Ishikawa (cell line): ENCODE measurements around the gene MN1.

Experiments
- CEBPB ChIP-seq: IDR thresholded peaks from 2 replicates; pipeline ENCODE4 v1.6.1; 2012
- CREB1 ChIP-seq: IDR thresholded peaks from 2 replicates; pipeline ENCODE4 v1.6.1; 2012; ENCODE audit warnings: low read depth
- EGR1 ChIP-seq: IDR thresholded peaks from 2 replicates; pipeline ENCODE4 v1.6.1; 2012
- EP300 ChIP-seq: IDR thresholded peaks from 2 replicates; pipeline ENCODE4 v1.6.1; 2012; ENCODE audit warnings: borderline replicate concordance
- FOXM1 ChIP-seq: IDR thresholded peaks from 2 replicates; pipeline ENCODE4 v1.6.1; 2012; ENCODE audit warnings: low read depth, borderline replicate concordance
- MAX ChIP-seq: IDR thresholded peaks from 2 replicates; pipeline ENCODE4 v1.6.1; 2012
- NFIC ChIP-seq: IDR thresholded peaks from 2 replicates; pipeline ENCODE4 v1.6.1; 2012
- RAD21 ChIP-seq: IDR thresholded peaks from 2 replicates; pipeline ENCODE4 v1.6.1; 2012; ENCODE audit warnings: low read depth
- REST ChIP-seq: IDR thresholded peaks from 2 replicates; pipeline ENCODE4 v1.6.1; 2012; ENCODE audit warnings: low read depth, mild to moderate bottlenecking
- TAF1 ChIP-seq: IDR thresholded peaks from 2 replicates; pipeline ENCODE4 v1.6.1; 2012; ENCODE audit warnings: low read depth, mild to moderate bottlenecking
- TCF12 ChIP-seq: IDR thresholded peaks from 2 replicates; pipeline ENCODE4 v1.6.1; 2012; ENCODE audit warnings: low read depth
- TEAD4 ChIP-seq: IDR thresholded peaks from 2 replicates; pipeline ENCODE4 v1.6.1; 2012
- USF1 ChIP-seq: IDR thresholded peaks from 2 replicates; pipeline ENCODE4 v1.6.1; 2012
- YY1 ChIP-seq: IDR thresholded peaks from 2 replicates; pipeline ENCODE4 v1.6.1; 2012; ENCODE audit warnings: low read depth
- ZBTB7A ChIP-seq: IDR thresholded peaks from 2 replicates; pipeline ENCODE4 v1.6.1; 2012; ENCODE audit warnings: low read depth

MN1 gene

GRCh38 chr22:27788500-27789288 is 12.9 kb downstream of the MN1 start:
- TF ChIP-seq EP300 = no peak
- no peak for TF ChIP-seq NFIC
- TF ChIP-seq CREB1 = no peak
- TF ChIP-seq RAD21 = no peak
- TF ChIP-seq TAF1 = no peak
- TF ChIP-seq MAX = no peak
- TF ChIP-seq REST = no peak

GRCh38 chr22:27786965-27787364 is 14.6 kb downstream of the MN1 start:
- TF ChIP-seq EP300 = no peak
- TF ChIP-seq EGR1 = no peak
- TF ChIP-seq TEAD4 = no peak
- no peak for TF ChIP-seq TCF12
- no peak for TF ChIP-seq RAD21
- TF ChIP-seq MAX = no peak
- no peak for TF ChIP-seq ZBTB7A
- no peak for TF ChIP-seq NFIC
- no peak for TF ChIP-seq CEBPB
- TF ChIP-seq REST = no peak
- TF ChIP-seq FOXM1 = no peak
- no peak for TF ChIP-seq CREB1
- TF ChIP-seq TAF1 = no peak
- TF ChIP-seq USF1 = no peak
- no peak for TF ChIP-seq YY1

GRCh38 chr22:27786291-27786932 is 15.1 kb downstream of the MN1 start:
- TF ChIP-seq EP300 (no peak), REST (no peak), NFIC (no peak), FOXM1 (no peak), TEAD4 (no peak), CEBPB (no peak), MAX (no peak), YY1 (no peak), RAD21 (no peak), EGR1 (no peak), TAF1 (no peak), ZBTB7A (no peak), USF1 (no peak), CREB1 (no peak), TCF12 (no peak)

GRCh38 chr22:27785831-27786230 is 15.7 kb downstream of the MN1 start:
- TF ChIP-seq EGR1 = no peak
- no peak for TF ChIP-seq FOXM1
- no peak for TF ChIP-seq YY1
- no peak for TF ChIP-seq CEBPB
- no peak for TF ChIP-seq TAF1
- no peak for TF ChIP-seq NFIC
- TF ChIP-seq CREB1 = no peak
- TF ChIP-seq EP300 = no peak
- TF ChIP-seq REST = no peak
- no peak for TF ChIP-seq TCF12
- no peak for TF ChIP-seq RAD21
- TF ChIP-seq MAX = no peak
- TF ChIP-seq TEAD4 = no peak
